UCSD-AML1 (cell line): ENCODE measurements around the gene SLC13A3.

Source experiments
- DNase-seq: peaks from one replicate; lab custom pipeline; 2025; ENCODE audit not compliant: unreplicated experiment; lab: John Stamatoyannopoulos, UW

SLC13A3 gene, protein sequence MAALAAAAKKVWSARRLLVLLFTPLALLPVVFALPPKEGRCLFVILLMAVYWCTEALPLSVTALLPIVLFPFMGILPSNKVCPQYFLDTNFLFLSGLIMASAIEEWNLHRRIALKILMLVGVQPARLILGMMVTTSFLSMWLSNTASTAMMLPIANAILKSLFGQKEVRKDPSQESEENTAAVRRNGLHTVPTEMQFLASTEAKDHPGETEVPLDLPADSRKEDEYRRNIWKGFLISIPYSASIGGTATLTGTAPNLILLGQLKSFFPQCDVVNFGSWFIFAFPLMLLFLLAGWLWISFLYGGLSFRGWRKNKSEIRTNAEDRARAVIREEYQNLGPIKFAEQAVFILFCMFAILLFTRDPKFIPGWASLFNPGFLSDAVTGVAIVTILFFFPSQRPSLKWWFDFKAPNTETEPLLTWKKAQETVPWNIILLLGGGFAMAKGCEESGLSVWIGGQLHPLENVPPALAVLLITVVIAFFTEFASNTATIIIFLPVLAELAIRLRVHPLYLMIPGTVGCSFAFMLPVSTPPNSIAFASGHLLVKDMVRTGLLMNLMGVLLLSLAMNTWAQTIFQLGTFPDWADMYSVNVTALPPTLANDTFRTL

DNA sequence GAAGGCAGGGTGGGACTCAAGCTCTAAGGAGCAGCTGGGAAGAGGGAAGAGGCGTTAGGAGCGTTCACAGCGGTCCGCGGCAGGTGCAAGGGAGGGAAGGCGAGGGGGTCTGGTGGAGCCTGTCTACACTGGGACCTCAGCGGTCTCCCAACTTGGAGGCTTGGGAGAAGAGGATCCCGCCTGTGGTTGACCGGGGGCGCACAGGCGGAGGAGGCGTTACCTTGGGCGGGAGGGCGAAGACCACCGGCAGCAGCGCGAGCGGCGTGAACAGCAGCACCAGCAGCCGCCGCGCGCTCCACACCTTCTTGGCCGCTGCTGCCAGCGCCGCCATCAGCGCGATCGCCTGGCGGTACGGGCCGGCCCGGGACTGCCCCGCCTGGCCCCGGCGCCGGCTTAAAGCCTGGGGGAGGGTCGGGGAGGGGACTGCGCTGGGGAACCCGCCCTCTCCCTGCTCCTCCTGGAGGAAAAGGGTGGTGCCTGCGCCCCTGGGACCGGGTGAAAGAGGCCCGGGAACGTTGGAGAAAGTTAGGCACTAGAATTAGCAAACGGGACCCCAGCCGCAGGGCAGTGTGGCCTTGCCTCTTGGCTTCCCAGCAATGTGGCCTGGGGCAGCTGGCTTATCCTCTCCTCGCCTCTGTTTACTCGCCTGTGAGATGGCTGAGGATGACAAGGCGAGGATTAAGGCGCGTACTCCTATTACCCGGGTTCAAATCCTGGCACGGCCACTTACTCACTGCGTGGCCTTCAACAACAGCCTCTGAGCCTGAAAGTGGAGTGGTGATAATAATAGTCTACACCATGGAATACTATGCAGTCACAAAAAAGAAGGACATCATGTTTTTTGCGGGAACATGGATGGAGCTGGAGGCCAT, at the start of gene SLC13A3:
TSS of gene SLC13A3 (minus strand) at position 369 of the 872 bp plus-strand sequence. CDS start at position 331, 38 bp downstream.
- no peak for DNase-seq

DNA sequence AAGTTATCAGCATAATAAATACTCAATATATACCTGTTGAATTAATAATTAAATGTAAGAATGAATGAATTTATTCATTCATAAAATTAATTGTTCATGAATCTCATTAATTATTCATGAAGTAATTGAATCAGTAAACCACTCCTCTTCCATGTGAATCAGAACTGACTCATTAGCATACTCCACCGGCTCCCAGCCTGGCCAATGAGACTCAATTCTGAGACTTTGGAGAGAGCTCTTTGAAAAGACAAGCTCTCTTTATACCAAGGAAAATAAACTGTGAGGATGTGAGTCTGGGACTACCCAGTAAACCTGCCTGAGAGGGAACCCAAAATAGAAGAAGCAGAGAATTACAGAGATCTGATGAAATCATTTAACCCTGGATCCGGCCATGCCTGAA, 49.8 kb upstream of the SLC13A3 start:
- DNase-seq, result no peak

DNA sequence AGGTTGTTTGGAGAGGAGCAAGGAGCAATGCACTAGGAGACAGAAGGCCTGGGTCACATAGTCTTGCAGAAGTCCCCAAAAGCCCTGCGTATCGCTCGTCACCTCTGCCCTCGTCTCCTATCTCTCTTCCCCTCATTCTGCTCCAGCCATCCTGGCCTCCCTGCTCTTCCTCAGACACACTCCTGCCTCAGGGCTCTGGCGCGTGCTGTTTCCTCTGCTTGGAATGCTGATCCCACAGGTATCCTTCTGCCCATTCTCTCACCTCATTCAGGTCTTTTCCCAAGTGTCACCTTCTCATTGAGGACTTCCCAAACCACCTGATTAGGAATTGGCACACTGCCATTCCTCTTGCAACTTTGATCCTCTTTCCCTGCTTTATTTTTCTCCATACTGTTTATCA, 49.2 kb upstream of the SLC13A3 start:
- DNase-seq, result no peak

DNA sequence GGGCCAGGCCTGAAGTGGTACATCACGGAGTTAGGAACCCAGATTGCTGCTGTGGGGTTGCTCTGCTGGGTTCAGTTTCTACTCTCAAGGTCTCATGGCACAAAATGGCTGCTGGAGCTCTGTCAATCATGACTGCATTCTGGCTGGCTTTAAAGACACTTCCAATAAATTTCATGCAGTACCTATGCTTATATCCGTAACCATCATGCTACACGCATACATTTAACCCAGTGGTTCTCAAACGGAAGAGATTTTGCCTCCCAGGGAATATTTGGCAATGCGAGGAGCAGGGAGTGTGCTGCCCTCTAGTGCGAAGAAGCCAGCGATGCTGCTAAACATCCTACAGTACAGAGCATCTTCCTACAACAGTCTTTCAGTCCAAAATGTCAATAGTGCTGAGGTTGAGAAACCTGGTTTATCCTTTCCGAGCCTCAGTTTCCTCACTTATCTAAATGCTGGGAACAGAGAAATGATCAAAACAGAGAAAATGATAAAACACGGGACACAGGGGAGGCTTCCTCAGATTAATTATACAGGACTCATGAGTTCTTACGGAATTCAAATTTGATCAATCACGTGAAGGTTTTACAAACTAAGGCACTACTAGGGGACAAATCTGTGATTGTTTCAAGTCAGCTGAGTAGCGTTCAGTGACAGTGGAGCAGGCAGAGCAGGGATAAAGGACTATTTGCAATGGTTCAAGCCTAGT, 48.5 kb upstream of the SLC13A3 start:
- DNase-seq, result no peak

DNA sequence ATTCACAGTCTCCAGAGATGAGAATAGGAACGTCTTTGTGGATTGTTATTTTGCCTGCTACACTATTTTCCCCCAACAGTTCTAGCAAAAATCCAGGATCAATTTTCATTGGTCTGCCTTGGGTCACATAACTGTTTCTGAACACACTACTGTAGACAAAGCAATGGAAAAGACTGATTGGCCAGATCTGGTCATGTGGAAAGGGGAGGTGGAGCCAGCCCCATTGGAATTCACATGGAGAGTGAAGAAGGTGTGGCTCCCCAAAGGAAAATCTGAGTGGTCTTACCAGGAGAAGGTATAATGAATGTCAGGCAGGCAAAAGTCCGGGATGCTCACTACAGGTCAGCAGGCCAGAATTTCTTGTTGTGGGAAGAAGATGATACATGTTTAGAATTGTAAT, 47.5 kb upstream of the SLC13A3 start:
- no peak for DNase-seq

DNA sequence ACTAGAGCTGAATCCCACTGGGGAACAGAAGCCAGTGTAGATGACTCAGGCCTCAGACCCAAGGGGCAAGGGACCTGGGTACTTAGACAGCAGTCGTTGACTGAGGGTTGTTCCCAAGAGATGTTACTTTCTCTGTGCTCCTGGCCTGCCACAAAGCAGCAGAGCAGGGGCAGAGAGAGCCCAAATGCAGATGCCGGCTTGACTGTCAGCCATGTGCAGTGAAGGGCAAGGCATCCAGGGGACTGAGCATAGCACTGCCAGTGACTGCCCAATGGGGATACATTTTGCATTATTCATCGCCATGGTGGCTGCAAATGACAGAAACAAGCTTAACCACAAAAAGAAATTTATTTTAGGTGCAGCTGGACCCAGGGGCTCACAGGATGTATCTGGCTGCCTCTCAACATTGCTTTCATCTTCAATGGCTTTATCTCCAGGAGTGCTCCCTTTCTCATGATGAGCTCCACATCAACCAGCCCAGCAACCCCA, 45.6 kb upstream of the SLC13A3 start:
- DNase-seq, result no peak

DNA sequence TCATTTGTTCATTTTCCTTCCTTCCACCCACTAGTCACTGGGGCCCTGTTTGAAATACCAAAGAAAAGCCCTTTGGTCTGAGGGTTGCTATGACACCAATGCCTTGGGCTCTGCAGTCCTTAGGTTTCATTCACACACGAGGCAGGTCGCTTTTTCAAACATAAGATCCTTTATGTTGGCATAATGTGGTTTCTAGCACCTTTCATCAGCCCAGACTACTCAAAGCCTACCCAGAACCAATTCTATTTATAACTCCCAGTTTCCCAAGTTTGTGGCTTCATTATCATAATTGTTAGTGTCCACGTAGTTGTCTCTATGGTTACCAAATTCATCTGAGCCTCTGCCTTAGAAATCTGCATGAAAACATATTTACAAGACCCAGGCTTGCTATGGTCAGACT, 44.6 kb upstream of the SLC13A3 start:
- no peak for DNase-seq

DNA sequence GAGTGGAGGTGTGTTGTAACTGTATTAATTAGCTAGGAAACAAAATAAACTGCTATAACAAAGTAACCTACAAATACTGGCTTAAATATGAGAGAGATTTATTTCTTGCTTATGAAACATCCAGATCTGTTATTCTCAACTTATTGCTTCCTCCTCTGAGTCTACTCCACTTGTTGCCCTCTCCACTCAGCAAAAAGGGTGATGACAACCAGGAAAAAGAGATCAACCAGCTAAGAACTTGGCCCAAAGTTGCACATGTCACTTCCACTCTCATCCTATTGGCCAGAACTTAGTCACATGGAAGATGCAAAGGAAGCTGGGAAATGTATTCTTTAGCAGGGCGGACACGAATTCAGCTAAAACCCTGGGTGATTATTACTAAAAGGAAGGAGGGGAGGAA, 43.2 kb upstream of the SLC13A3 start:
- no peak for DNase-seq

DNA sequence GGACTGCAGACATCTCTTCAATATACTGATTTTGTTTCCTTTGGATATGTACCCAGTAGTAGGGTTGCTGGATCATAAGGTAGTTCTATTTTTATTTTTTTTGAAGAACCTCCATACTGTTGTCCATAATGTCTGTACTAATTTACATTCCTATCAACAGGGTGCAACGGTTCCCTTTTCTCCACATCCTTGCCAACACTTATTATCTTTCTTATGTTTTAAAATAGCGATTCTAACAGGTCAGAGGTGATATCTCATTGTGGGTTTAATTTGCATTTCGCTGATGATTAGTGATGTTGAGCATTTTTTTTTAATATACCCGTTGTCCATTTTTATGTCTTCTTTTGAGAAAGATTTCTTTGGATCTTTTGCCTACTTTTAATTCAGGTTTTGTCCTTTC, 39.9 kb upstream of the SLC13A3 start:
- no peak for DNase-seq

DNA sequence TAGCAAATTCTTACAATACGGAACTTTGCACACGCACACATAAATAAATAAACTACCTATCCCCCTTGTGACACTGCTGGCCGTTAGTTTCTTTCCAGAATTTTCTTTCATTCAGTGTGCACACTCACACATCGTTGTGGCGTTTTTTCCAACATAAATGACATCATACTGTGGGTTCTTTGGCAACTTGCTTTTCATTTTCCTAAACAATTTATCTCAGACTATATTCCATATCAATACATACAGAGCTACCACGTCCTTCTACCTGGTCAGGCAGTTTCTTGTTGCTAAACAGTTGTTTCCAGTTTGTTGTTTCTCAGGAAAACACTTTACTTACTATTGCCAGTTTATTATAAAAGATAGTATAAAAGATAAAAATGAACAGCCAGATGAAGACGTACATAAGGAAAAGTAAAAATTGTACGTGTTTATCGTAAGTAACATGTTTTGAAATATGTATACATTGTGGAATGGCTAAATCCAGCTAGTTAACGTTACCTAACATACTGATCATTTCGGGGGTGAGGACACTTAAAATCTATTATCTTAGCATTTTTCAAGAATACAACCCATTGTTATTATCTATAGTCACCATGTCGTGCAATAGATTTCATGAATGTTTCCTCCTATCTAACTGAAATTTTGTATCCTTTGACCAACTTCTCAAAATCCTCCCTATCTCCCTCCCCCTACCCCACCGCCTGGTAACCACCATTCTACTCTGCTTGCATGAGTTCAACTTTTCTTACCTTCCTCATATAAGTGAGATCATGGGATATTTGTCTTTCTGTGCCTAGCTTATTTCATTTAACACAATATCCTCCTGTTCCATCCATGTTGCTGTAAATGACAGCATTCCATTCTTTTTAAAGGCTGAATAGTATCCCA, 39.2 kb upstream of the SLC13A3 start:
- no peak for DNase-seq

DNA sequence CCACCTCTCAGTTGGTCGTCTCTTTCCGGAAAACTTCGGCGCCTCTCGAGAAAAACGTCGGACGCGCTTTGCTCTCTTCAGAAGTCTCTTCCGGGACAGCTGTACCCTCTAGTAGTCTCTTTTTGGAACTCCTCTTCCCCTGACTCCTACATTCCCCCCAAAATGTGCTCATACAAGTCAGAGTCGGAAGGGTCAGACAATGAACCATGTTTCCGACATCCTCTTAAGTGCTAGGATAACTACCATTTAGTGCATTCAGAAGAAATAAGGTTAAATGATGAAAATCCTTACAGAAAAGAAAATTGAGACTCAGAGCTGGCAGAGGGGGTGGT, 38.5 kb upstream of the SLC13A3 start:
- no peak for DNase-seq

DNA sequence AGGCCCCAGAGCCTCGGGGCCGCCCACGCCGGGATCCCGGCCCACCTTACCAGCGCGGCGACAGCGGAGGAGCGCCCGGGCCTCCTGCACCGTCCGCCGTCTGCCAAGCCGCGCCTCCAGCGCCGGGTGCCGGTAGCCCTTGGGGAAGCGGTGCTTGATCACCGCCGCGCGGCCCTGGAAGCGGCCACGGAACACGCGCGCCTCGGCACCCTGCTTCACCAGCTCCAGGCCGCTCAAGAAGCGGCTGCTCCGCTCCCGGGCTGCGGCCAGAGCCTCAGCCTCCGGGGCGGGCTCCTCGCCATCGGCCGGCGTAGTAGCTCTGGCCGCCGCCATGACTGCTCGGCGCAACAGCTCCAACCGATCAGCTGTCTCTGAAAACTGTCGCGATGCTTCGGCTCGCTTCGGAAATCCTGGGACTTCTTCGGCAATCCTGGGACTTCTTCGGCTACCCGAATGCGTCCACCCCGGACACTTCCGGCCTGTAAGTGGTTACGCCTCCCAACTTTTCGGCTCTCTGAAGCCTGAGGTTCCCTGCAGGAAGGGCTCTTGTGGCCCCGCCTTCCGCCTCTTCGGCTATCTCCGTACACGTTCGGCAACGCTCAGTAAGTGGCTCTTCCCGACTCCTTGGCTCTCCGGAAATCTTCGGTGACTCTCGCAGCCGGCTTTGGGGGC, 38.0 kb upstream of the SLC13A3 start, which contains the start of gene TP53RK:
TSS of gene TP53RK (minus strand) at position 363 of the 672 bp plus-strand sequence. CDS start at position 333, 30 bp downstream.
- peak; percentile 99 for DNase-seq

DNA sequence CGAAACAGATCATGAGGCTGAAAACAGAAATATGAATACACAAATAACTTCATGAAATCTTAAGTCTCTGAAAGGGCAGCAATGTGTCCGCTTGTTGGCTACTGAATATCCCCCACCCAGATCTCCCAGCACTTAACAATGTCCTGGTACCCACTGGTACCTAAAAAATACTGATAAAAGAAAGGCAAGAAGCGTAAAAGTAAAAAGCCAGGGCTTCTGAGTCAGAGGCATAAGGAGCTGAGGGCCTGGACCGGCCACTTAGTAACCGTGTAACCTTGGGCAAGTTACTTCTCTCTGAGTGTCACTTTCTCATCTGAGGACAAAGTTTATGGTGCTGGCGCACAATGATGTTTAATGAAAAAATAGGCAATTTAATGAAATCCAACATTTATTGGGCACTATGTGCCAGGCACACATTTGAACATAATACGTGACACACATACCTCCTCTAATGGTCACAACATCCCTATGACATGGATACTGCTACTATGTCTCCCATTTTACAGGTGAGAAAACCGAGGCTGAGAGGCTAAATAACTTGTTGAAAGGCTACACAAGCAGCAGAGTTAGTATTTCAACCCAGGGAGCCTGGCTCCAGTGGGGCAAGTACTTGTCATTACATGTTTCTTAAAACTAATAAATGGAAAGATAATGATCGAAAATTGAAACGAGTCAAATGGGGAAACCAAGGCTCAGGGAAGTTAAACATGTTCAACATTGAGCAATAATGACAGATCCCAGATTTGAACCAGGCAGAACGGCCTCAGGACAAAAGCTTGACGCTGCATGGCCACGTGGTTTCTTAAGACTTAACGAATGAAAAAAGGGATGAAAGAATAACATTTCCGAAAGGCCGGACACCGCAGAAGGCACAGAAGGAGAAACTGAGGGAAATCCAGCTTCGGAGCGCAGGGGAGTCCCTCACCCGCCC, 37.2 kb upstream of the SLC13A3 start:
- no peak for DNase-seq

DNA sequence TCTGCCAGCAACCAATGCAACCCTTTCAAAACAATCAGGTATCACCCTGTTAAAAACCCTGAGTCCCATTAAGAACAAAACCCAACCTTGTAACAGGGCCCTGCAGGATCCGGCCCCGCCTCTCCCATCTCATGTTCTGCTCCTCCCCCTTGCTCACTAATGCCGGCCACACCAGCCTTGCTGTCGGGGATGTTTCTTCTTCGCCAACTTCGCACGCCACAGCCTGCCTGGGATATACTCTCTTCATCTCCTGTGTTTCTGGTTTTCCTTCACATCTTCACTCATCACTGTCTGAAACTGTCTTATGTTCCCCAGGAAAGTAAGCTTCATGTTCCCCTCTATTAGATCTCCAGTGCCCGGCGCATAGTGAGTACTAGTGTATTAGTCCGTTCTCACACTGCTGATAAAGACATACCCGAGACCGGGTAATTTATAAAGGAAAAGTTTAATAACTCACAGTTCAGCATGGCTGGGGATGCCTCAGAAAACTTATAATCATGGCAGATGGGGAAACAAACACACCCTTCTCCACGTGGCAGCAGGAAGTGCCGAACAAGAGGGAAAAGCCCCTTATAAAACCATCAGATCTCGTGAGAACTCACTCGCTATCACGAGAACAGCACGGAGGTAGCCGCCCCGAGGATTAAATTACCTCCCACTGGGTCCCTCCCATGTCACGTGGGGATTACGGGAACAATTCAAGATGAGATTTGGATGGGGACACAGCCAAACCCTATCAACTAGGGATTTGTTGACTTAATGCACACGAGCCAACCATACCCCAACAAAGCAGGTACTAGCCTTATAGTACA, 32.9 kb upstream of the SLC13A3 start:
- DNase-seq, result no peak

DNA sequence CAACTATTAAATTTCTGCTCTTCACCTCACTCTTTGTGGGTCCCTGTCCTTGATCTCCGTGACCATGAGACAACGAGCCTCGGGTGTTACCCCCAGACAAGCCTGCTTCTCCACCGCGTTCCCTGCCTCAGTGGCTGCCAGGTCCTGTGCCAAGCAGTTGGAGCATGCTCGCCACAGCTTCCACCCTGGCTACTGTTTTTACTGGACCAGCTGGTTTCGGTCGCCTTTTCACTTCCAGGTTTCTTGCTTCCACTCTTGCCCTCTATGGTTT, 32.3 kb upstream of the SLC13A3 start:
- DNase-seq, result no peak

DNA sequence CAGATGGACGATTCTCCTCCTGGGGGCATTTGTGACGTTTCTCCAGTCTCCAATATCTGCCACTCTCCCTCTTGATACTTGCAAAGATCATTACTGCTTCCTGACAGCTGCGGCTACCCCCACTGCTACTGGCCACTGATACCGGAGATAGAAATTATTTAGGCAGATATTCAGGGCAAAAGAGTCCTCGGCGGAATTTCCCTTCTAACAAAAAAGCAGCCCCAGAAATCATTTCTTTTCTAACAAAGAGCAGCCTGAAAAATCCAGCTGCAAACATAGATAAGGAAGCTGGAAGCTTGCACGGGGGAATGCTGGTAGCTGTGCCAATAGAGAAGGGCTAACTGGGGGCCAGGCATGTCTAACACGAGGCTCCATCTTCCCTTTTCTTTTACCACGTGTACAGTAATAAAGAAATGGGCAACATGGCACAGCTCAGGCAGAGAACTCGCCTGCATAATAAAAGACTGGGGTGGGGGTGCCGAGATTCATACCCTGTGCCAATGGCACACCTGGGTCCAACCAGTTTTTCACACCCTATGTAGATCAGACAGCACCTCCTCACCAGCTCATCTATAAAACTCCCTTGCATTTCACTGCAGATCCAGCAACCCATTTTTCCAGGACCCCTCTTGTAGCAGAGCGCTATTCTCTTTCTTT, 31.9 kb upstream of the SLC13A3 start:
- no peak for DNase-seq
